CD8-positive, alpha-beta memory T cell (primary cell): ENCODE data around the gene PDCD10. TPM values are rescaled to one million over a fixed set of nuclear protein-coding genes. Genes with fewer than 3 reads are reported as not detected.
A peak's percentile ranks its signal among the peaks of the same experiment; 100 is the strongest.

Experiments
- CTCF ChIA-PET: fragments of 350-600 bp; sonication (Branson Sonifier 250); formaldehyde crosslinking; loops from one replicate; lab custom pipeline; 2021; ENCODE audit warnings: antibody characterized with exemption; lab: Charles Lee
- POLR2A ChIA-PET: fragments of 350-600 bp; sonication (Branson Sonifier 250); formaldehyde crosslinking; loops from one replicate; lab custom pipeline; 2021; ENCODE audit warnings: antibody characterized with exemption; lab: Charles Lee
- DNase-seq, 5 donors: peaks; one replicate each; pipeline versions ENCODE4 v3.0.0 to v3.0.0-alpha.2; 2020 to 2022; ENCODE audit warnings: mixed read lengths in 1 of 5
- H3K27ac ChIP-seq: one replicate; pipeline ENCODE4 v1.7.0; 2013; ENCODE audit warnings: low read depth, mild to moderate bottlenecking, low read length, moderate library complexity
- H3K27me3 ChIP-seq: 2 replicates; pipeline ENCODE4 v1.7.0; 2013; ENCODE audit warnings: low read length, mild to moderate bottlenecking; ENCODE audit not compliant: insufficient read depth, poor library complexity, severe bottlenecking
- H3K36me3 ChIP-seq: 2 replicates; pipeline ENCODE4 v1.7.0; 2013; ENCODE audit warnings: mild to moderate bottlenecking, low read length, moderate library complexity; ENCODE audit not compliant: insufficient read depth
- H3K4me1 ChIP-seq: 2 replicates; pipeline ENCODE4 v1.7.0; 2013; ENCODE audit warnings: mild to moderate bottlenecking, low read length, moderate library complexity; ENCODE audit not compliant: insufficient read depth
- H3K4me3 ChIP-seq: 2 replicates; pipeline ENCODE4 v1.7.0; 2013; ENCODE audit warnings: mild to moderate bottlenecking, low read length
- H3K9me3 ChIP-seq: 2 replicates; pipeline ENCODE4 v1.7.0; 2013; ENCODE audit warnings: mild to moderate bottlenecking, low read length
- H3K27ac Mint-ChIP-seq, 8 donors: one replicate each; pipeline ENCODE4 v1.8.0; 2020 to 2021; ENCODE audit warnings: mixed read lengths in 8 of 8, mild to moderate bottlenecking in 6 of 8, inconsistent platforms in 3 of 8, moderate library complexity in 3 of 8
- H3K27me3 Mint-ChIP-seq, 2 donors: one replicate each; pipeline ENCODE4 v1.8.0; 2020 to 2021; ENCODE audit warnings: mixed read lengths in 2 of 2, mild to moderate bottlenecking in 1 of 2, moderate library complexity in 1 of 2
- H3K36me3 Mint-ChIP-seq, 3 donors: one replicate each; pipeline ENCODE4 v1.8.0; 2020 to 2021; ENCODE audit warnings: mixed read lengths in 3 of 3, inconsistent platforms in 1 of 3, mild to moderate bottlenecking in 1 of 3
- H3K4me1 Mint-ChIP-seq, 3 donors: one replicate each; pipeline ENCODE4 v1.8.0; 2020 to 2021; ENCODE audit warnings: mixed read lengths in 3 of 3, inconsistent platforms in 1 of 3, mild to moderate bottlenecking in 1 of 3
- H3K4me3 Mint-ChIP-seq, 7 donors: one replicate each; pipeline ENCODE4 v1.8.0; 2020 to 2021; ENCODE audit warnings: mixed read lengths in 7 of 7, mild to moderate bottlenecking in 6 of 7, moderate library complexity in 4 of 7, inconsistent platforms in 2 of 7
- H3K9me3 Mint-ChIP-seq, 5 donors: one replicate each; pipeline ENCODE4 v1.8.0; 2020 to 2022; ENCODE audit warnings: mixed read lengths in 5 of 5, mild to moderate bottlenecking in 3 of 5, moderate library complexity in 2 of 5, inconsistent platforms in 1 of 5
- polyA plus RNA-seq: library from polyadenylated mRNA; unstranded; fragments of 300-500 nt; fragmentation: Illumina TruSeq; gene quantifications from one replicate; pipeline ENCODE4 v1.2.3, GENCODE V29; 2021
- total RNA-seq, 2 experiments: library from RNA; stranded (reverse); gene quantifications; one replicate each; pipeline ENCODE4 v1.2.3, GENCODE V29; 2021

PDCD10 gene
- total RNA-seq = 10 to 100 TPM; 78.7 to 81.3 TPM
- 95.1 TPM for polyA plus RNA-seq

- H3K36me3 ChIP-seq = no peaks in the 10 kb centered on the region
- peak; percentile 93 to 98 (median 98) for DNase-seq
- H3K27ac ChIP-seq = peak within 1 kb of the TSS; percentile 86
- H3K4me1 ChIP-seq = peaks cover 38% of the 10 kb centered on the region
- no peaks in the 10 kb centered on the region for H3K9me3 ChIP-seq
- Mint-ChIP-seq H3K9me3 (no peaks in the 10 kb centered on the region), H3K27me3 (no peaks in the 10 kb centered on the region), H3K4me3 (no peak within 1 kb of the TSS), H3K36me3 (peaks cover 0 to 6% (median 2%) of the 10 kb centered on the region in 3 donors), H3K27ac (no peak within 1 kb of the TSS), H3K4me1 (peaks cover 7 to 21% (median 14%) of the 10 kb centered on the region in 3 donors)
- peak within 1 kb of the TSS; percentile 75 for H3K4me3 ChIP-seq
- H3K27me3 ChIP-seq = no peaks in the 10 kb centered on the region
- POLR2A ChIA-PET = interaction anchor here (0.9 kb wide), 1 partner anchor 15 kb away, joined by 3 read pairs; no protein-coding TSS in a partner anchor
- CTCF ChIA-PET = interaction anchor here (0.9 to 1.9 kb wide), 3 partner anchors 8 to 43 kb away, joined by 3 to 4 read pairs (median 3); no protein-coding TSS in a partner anchor
These were observed at the start of gene PDCD10 for GRCh38 chr3:167734498-167735232. TSS of gene PDCD10 (minus strand) at chr3:167734892. CDS start at chr3:167720157, 14,735 bp downstream.

GRCh38 chr3:167783781-167784180 lies 49.1 kb upstream of the PDCD10 start:
- no peaks in the 10 kb centered on the region for H3K27me3 Mint-ChIP-seq
- CTCF ChIA-PET = no interaction called here
- POLR2A ChIA-PET = no interaction called here

GRCh38 chr3:167780214-167780883 lies 45.7 kb upstream of the PDCD10 start:
- H3K4me3 Mint-ChIP-seq = no peak overlapping the region
- H3K27me3 Mint-ChIP-seq = peaks cover 0 to 3% of the 10 kb centered on the region in 2 donors
- H3K36me3 Mint-ChIP-seq = peaks cover 0 to 23% (median 4%) of the 10 kb centered on the region in 3 donors
- DNase-seq = no peak
- no peaks in the 10 kb centered on the region for H3K4me1 Mint-ChIP-seq
- no peaks in the 10 kb centered on the region for H3K36me3 ChIP-seq
- no peak overlapping the region for H3K27ac Mint-ChIP-seq
- no peaks in the 10 kb centered on the region for H3K9me3 ChIP-seq
- H3K4me1 ChIP-seq = no peaks in the 10 kb centered on the region
- H3K4me3 ChIP-seq = no peak overlapping the region
- POLR2A ChIA-PET = no interaction called here
- H3K9me3 Mint-ChIP-seq = peaks cover 2 to 8% (median 5%) of the 10 kb centered on the region in 5 donors
- H3K27ac ChIP-seq = no peak overlapping the region
- CTCF ChIA-PET = no interaction called here
- no peaks in the 10 kb centered on the region for H3K27me3 ChIP-seq

More at GRCh38 chr3:167783781-167784180, 49.1 kb upstream of the PDCD10 start:
- Mint-ChIP-seq H3K4me3 (no peak overlapping the region), H3K4me1 (no peaks in the 10 kb centered on the region), H3K36me3 (peaks cover 0 to 7% (median 0%) of the 10 kb centered on the region in 3 donors), H3K27ac (no peak overlapping the region), H3K9me3 (no peaks in the 10 kb centered on the region)
- H3K36me3 ChIP-seq = no peaks in the 10 kb centered on the region
- H3K4me3 ChIP-seq = no peak overlapping the region
- no peak overlapping the region for H3K27ac ChIP-seq
- no peaks in the 10 kb centered on the region for H3K9me3 ChIP-seq
- no peak for DNase-seq
- no peaks in the 10 kb centered on the region for H3K4me1 ChIP-seq
- no peaks in the 10 kb centered on the region for H3K27me3 ChIP-seq

- H3K4me1 Mint-ChIP-seq = peaks cover 0 to 10% (median 6%) of the 10 kb centered on the region in 3 donors
- H3K27ac Mint-ChIP-seq = no peak overlapping the region
- Histone ChIP-seq H3K4me3 (no peak overlapping the region), H3K4me1 (no peaks in the 10 kb centered on the region), H3K9me3 (no peaks in the 10 kb centered on the region), H3K36me3 (no peaks in the 10 kb centered on the region), H3K27ac (no peak overlapping the region), H3K27me3 (no peaks in the 10 kb centered on the region)
- ChIA-PET POLR2A (no interaction called here), CTCF (no interaction called here)
- peaks cover 2 to 8% (median 5%) of the 10 kb centered on the region in 5 donors for H3K9me3 Mint-ChIP-seq
- peaks cover 0 to 3% of the 10 kb centered on the region in 2 donors for H3K27me3 Mint-ChIP-seq
- H3K36me3 Mint-ChIP-seq = peaks cover 0 to 16% (median 4%) of the 10 kb centered on the region in 3 donors
- DNase-seq = no peak
- no peak overlapping the region for H3K4me3 Mint-ChIP-seq
These were observed 42.7 kb upstream of the PDCD10 start for GRCh38 chr3:167777356-167777755.

- Mint-ChIP-seq H3K9me3 (peaks cover 2 to 8% (median 5%) of the 10 kb centered on the region in 5 donors), H3K27ac (peak overlapping the region in 1 of 8 donors; percentile 78), H3K27me3 (peaks cover 0 to 3% of the 10 kb centered on the region in 2 donors), H3K4me1 (peaks cover 0 to 10% (median 6%) of the 10 kb centered on the region in 3 donors), H3K36me3 (peaks cover 0 to 16% (median 4%) of the 10 kb centered on the region in 3 donors), H3K4me3 (no peak overlapping the region)
- no peak for DNase-seq
- H3K27me3 ChIP-seq = no peaks in the 10 kb centered on the region
- H3K9me3 ChIP-seq = no peaks in the 10 kb centered on the region
- no peak overlapping the region for H3K4me3 ChIP-seq
- no peak overlapping the region for H3K27ac ChIP-seq
- CTCF ChIA-PET = no interaction called here
- no peaks in the 10 kb centered on the region for H3K36me3 ChIP-seq
- POLR2A ChIA-PET = no interaction called here
- H3K4me1 ChIP-seq = no peaks in the 10 kb centered on the region
These were observed 41.5 kb upstream of the PDCD10 start for GRCh38 chr3:167776066-167776685.

GRCh38 chr3:167773584-167773983 lies 38.9 kb upstream of the PDCD10 start:
- Mint-ChIP-seq H3K36me3 (peaks cover 0 to 16% (median 4%) of the 10 kb centered on the region in 3 donors), H3K9me3 (peaks cover 2 to 8% (median 5%) of the 10 kb centered on the region in 5 donors), H3K27ac (no peak overlapping the region), H3K4me1 (peaks cover 0 to 10% (median 6%) of the 10 kb centered on the region in 3 donors), H3K27me3 (peaks cover 0 to 4% of the 10 kb centered on the region in 2 donors), H3K4me3 (no peak overlapping the region)
- ChIA-PET CTCF (no interaction called here), POLR2A (no interaction called here)
- no peak for DNase-seq
- no peak overlapping the region for H3K4me3 ChIP-seq
- H3K27me3 ChIP-seq = no peaks in the 10 kb centered on the region
- no peaks in the 10 kb centered on the region for H3K36me3 ChIP-seq
- H3K9me3 ChIP-seq = no peaks in the 10 kb centered on the region
- no peaks in the 10 kb centered on the region for H3K4me1 ChIP-seq
- H3K27ac ChIP-seq = no peak overlapping the region

- Mint-ChIP-seq H3K27ac (peak overlapping the region in 1 of 8 donors; percentile 32), H3K4me3 (no peak overlapping the region), H3K9me3 (peaks cover 0 to 3% (median 0%) of the 10 kb centered on the region in 5 donors), H3K36me3 (peaks cover 0 to 10% (median 4%) of the 10 kb centered on the region in 3 donors), H3K4me1 (peaks cover 0 to 10% (median 6%) of the 10 kb centered on the region in 3 donors), H3K27me3 (peaks cover 0 to 4% of the 10 kb centered on the region in 2 donors)
- H3K9me3 ChIP-seq = no peaks in the 10 kb centered on the region
- no peak for DNase-seq
- ChIA-PET CTCF (no interaction called here), POLR2A (no interaction called here)
- no peaks in the 10 kb centered on the region for H3K27me3 ChIP-seq
- H3K4me3 ChIP-seq = no peak overlapping the region
- H3K27ac ChIP-seq = no peak overlapping the region
- no peaks in the 10 kb centered on the region for H3K36me3 ChIP-seq
- no peaks in the 10 kb centered on the region for H3K4me1 ChIP-seq
These were observed 38.3 kb upstream of the PDCD10 start for GRCh38 chr3:167772992-167773391.
